Heart left ventricle (tissue), 16 donors: ENCODE measurements around the gene ZFAND4. TPM values are rescaled to one million over a fixed set of nuclear protein-coding genes. Genes with fewer than 3 reads are reported as not detected.

Experiments used
- ATAC-seq, 4 donors: fragments of 200-7000 bp; cut with Tn5 transposase; one replicate each; pipeline ENCODE4 v1.9.1; 2020 to 2022; ENCODE audit warnings: moderate library complexity in 4 of 4, mild to moderate bottlenecking in 3 of 4, moderate number of reproducible peaks in 1 of 4
- DNase-seq, 5 donors: peaks; one replicate each; pipeline ENCODE4 v3.0.0-alpha.2; 2020
- H3K27ac ChIP-seq, 12 donors: fragments of 200-600 bp; sonication (generic) in 4 of 12; one replicate each; pipeline versions ENCODE4 v1.5.0 to v1.8.0; 2016 to 2022; ENCODE audit warnings: mild to moderate bottlenecking in 2 of 12
- H3K27me3 ChIP-seq, 9 donors: fragments of 200-600 bp; sonication (generic) in 2 of 9; one replicate each; pipeline versions ENCODE4 v1.5.1 to v1.8.0; 2016 to 2022; ENCODE audit warnings: mild to moderate bottlenecking in 3 of 9
- H3K36me3 ChIP-seq, 9 donors: fragments of 200-600 bp; sonication (generic) in 2 of 9; one replicate each; pipeline versions ENCODE4 v1.5.0 to v1.8.0; 2018 to 2022; ENCODE audit warnings: mild to moderate bottlenecking in 2 of 9
- H3K4me1 ChIP-seq, 12 donors: fragments of 200-600 bp; sonication (generic) in 4 of 12; one replicate each; pipeline versions ENCODE4 v1.5.0 to v1.8.0; 2016 to 2022; ENCODE audit warnings: mild to moderate bottlenecking in 3 of 12
- H3K4me3 ChIP-seq, 12 donors: fragments of 200-600 bp; sonication (generic) in 4 of 12; one replicate each; pipeline versions ENCODE4 v1.5.0 to v1.8.0; 2017 to 2022; ENCODE audit warnings: mild to moderate bottlenecking in 9 of 12, moderate library complexity in 4 of 12
- H3K9me3 ChIP-seq, 12 donors: fragments of 200-600 bp; sonication (generic) in 4 of 12; one replicate each; pipeline versions ENCODE4 v1.5.0 to v1.8.0; 2016 to 2022; ENCODE audit warnings: mild to moderate bottlenecking in 1 of 12
- POLR2A ChIP-seq, 2 donors: fragments of 450-650 bp; IDR thresholded peaks; one replicate each; pipeline ENCODE4 v1.6.1; 2017; ENCODE audit warnings: antibody characterized with exemption in 2 of 2, mild to moderate bottlenecking in 2 of 2, moderate library complexity in 2 of 2
- WGBS, 4 donors: extraction: QIAGEN DNeasy Blood & Tissue Kit in 2 of 4; methylation state at CpG; one replicate each; pipeline versions ENCODE4 v1.1.5 to v1.1.7; 2013 to 2018; 5-methylcytosine and 5-hydroxymethylcytosine counted together
- intact Hi-C, 10 donors: fragments of 100-400 bp; cut with DNase I; formaldehyde crosslinking; loops; one replicate each; pipeline versions ENCODE4 v1.11.1 to v1.14.2; 2022
- polyA plus RNA-seq, 2 donors: library from polyadenylated mRNA; stranded (reverse); fragments of 200-250 nt; gene quantifications; one replicate each; pipeline ENCODE4 v1.2.3, GENCODE V29; 2013
- total RNA-seq, 9 donors: library from RNA; depleted of rRNA in 2 of 9; stranded (reverse); fragments of >200 nt in 2 of 9; fragmentation: NEBNext Ultra II Directional in 3 of 9; extraction: Animal tissue kit (Norgen Biotek cat#: 25700) in 3 of 9; gene quantifications; one replicate each; pipeline versions ENCODE4 v1.1.0 to v1.2.4, GENCODE V29; 2016 to 2023
- TF ChIP-seq, protein P1 (sequence below), 12 donors: fragments of 200-600 bp; sonication (generic) in 4 of 12; IDR thresholded peaks; one replicate each; pipeline versions ENCODE4 v1.5.0 to v1.8.0; 2018 to 2022; ENCODE audit warnings: antibody characterized with exemption in 12 of 12, mild to moderate bottlenecking in 5 of 12
- donor health status: ischemic (EF 13 %, LVEDD 7.1; RV severe dilation, severe dysfunction).
- donor health status: healthy with polysubstance abuse.
- donor health status: DM: no; HTN: yes; CAD: no.
- donor health status: DM: no; HTN: no; CAD: no.
- donor health status: ischemic (EF 25% LVEDD 6.9; RV normal size, moderate dysfunction).
- donor health status: ischemic (EF 25% LVEDD 5.7; RV mildly dilated, moderate dysfunction).
- donor health status: healthy.
- donor health status: DM: yes; HTN: yes; CAD: no.
- donor health status: ischemic (EF 35%, LVEDD 5.7; RV mildly dilated, moderate dysfunction).
- donor health status: nonischemic (EF 11% LVEDD 7.7; RV severe dilation, severe dysfunction).
- donor health status: DM: yes; HTN: yes; CAD: no.
- donor health status: PGD.
- donor health status: ischemic (EF 29% LVEDD 5.4; RV normal size, mild dysfunction).
- donor health status: nonischemic (EF 23%, LVEDD 6.1; RV moderate dilation, normal function).

ZFAND4 gene
- total and polyA plus RNA-seq, 11 donors = 3.4 to 15.5 (median 10.4) TPM

- peaks cover 0 to 68% (median 47%) of the 10 kb centered on the region in 9 donors for H3K36me3 ChIP-seq
- WGBS, 4 donors = 98 to 100% (median 100%) methylated on average over 1 of the region's 1 CpG
- H3K4me3 ChIP-seq = no peak overlapping the region
- H3K9me3 ChIP-seq = no peaks in the 10 kb centered on the region
- H3K27ac ChIP-seq = no peak overlapping the region
- ATAC-seq (no peak), DNase-seq (no peak)
- H3K27me3 ChIP-seq = no peaks in the 10 kb centered on the region
- no peak for TF ChIP-seq POLR2A (IDR thresholded peaks at IDR 0.05)
- TF ChIP-seq, protein P1, sequence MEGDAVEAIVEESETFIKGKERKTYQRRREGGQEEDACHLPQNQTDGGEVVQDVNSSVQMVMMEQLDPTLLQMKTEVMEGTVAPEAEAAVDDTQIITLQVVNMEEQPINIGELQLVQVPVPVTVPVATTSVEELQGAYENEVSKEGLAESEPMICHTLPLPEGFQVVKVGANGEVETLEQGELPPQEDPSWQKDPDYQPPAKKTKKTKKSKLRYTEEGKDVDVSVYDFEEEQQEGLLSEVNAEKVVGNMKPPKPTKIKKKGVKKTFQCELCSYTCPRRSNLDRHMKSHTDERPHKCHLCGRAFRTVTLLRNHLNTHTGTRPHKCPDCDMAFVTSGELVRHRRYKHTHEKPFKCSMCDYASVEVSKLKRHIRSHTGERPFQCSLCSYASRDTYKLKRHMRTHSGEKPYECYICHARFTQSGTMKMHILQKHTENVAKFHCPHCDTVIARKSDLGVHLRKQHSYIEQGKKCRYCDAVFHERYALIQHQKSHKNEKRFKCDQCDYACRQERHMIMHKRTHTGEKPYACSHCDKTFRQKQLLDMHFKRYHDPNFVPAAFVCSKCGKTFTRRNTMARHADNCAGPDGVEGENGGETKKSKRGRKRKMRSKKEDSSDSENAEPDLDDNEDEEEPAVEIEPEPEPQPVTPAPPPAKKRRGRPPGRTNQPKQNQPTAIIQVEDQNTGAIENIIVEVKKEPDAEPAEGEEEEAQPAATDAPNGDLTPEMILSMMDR (IDR thresholded peaks at IDR 0.05) = no peak
- H3K4me1 ChIP-seq = peaks cover 0 to 8% (median 0%) of the 10 kb centered on the region in 12 donors
- intact Hi-C loops = no loop called here
Observed at GRCh38 chr10:45644527-45644926, 28.0 kb downstream of the ZFAND4 start.

DNA sequence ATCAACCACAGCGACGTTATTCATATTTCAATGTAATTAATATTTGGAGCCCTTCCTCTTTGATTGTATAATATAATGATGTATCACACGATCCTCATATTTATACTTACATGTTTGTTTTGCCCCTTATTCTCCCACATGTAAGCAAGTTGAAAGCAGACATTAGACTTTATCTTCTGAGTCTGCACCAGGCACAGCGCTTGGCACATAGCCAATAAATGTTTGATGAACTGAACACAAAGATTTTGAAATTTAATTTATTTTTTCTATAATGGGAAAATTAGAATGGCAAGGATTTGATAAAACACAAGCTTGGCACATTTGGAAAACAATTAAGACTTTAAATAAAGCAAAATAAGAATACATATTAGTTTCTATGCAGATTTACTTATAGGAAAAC lies 31.6 kb downstream of the ZFAND4 start:
- DNase-seq = no peak
- H3K9me3 ChIP-seq = no peaks in the 10 kb centered on the region
- peaks cover 0 to 53% (median 36%) of the 10 kb centered on the region in 9 donors for H3K36me3 ChIP-seq
- no peaks in the 10 kb centered on the region for H3K27me3 ChIP-seq
- no peak for TF ChIP-seq POLR2A (IDR thresholded peaks at IDR 0.05)
- TF ChIP-seq, protein P1 (IDR thresholded peaks at IDR 0.05) = no peak
- no peak for ATAC-seq
- intact Hi-C loops = no loop called here
- no peak overlapping the region for H3K27ac ChIP-seq
- WGBS, 4 donors = 82 to 89% (median 87%) methylated on average over 4 of the region's 4 CpGs
- H3K4me3 ChIP-seq = no peak overlapping the region
- peaks cover 0 to 3% (median 0%) of the 10 kb centered on the region in 12 donors for H3K4me1 ChIP-seq

GRCh38 chr10:45640049-45640448 lies 32.5 kb downstream of the ZFAND4 start:
- no peak overlapping the region for H3K4me3 ChIP-seq
- H3K36me3 ChIP-seq = peaks cover 0 to 44% (median 33%) of the 10 kb centered on the region in 9 donors
- no peak for DNase-seq
- H3K4me1 ChIP-seq = no peaks in the 10 kb centered on the region
- no peaks in the 10 kb centered on the region for H3K27me3 ChIP-seq
- WGBS, 4 donors = 85 to 95% (median 90%) methylated on average over 1 of the region's 1 CpG
- peaks cover 0 to 5% (median 0%) of the 10 kb centered on the region in 12 donors for H3K9me3 ChIP-seq
- intact Hi-C loops = no loop called here
- no peak for ATAC-seq
- no peak for TF ChIP-seq POLR2A (IDR thresholded peaks at IDR 0.05)
- TF ChIP-seq, protein P1 (IDR thresholded peaks at IDR 0.05) = no peak
- H3K27ac ChIP-seq = no peak overlapping the region

DNA sequence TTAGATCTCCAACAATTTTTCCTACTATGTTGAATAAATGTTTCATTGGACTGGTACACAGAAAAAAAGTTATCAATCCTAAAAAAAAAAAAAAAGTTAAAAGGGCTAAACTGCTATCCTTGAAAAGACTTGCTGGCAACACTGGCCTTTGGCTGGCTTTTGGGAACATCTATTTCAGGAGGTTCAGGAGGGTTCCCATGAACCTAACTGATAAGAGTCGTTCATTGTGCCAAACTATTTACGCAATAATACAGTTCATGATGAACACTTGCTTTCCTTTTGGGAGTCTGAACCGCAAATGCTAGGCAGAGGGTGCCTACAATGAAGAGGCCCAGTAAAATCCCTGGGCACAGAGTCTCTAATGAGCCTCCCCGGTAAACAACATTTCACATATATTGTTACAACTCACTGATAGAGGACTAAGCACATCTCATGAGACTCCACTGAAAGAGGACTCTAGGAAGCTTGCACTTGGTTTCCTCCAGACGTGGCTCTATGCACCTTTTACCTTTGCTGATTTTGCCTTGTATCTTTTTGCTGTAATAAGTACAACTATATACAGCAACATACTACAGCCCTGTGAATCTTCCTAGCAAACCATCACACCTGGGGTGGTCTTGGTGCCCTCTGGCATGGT lies 45.0 kb downstream of the ZFAND4 start:
- 37 to 50% (median 46%) methylated on average over 5 of the region's 5 CpGs for WGBS, 4 donors

More for the DNA sequence above, 45.0 kb downstream of the ZFAND4 start:
- Histone ChIP-seq H3K27ac (peak overlapping the region; percentile 44 to 86 (median 72)), H3K4me1 (peaks cover 0 to 32% (median 11%) of the 10 kb centered on the region in 12 donors), H3K27me3 (no peaks in the 10 kb centered on the region), H3K9me3 (no peaks in the 10 kb centered on the region), H3K4me3 (no peak overlapping the region), H3K36me3 (peaks cover 0 to 22% (median 4%) of the 10 kb centered on the region in 9 donors)
- peak; percentile 92 to 96 (median 94) for ATAC-seq
- DNase-seq = peak in 4 of 5 donors; percentile 34 to 78 (median 64)
- no peak for TF ChIP-seq POLR2A (IDR thresholded peaks at IDR 0.05)
- TF ChIP-seq, protein P1 (IDR thresholded peaks at IDR 0.05) = no peak
- intact Hi-C loops = loop anchor here in 1 of 10 donors (2.0 kb wide), 1 partner anchor 45 kb away; the partner anchor contains the start of gene ZFAND4
